ENCODE measurements around the gene ZNF18. TPM values are rescaled to one million over a fixed set of nuclear protein-coding genes. Genes with fewer than 3 reads are reported as not detected.
"Not testable (repeated sequence)": the region's sequence is repeated elsewhere in the genome, so short reads cannot be mapped to it uniquely, and the experiment has no call there.

ZNF18 gene
- total and polyA plus RNA-seq, 2 experiments from 2014 or later: 9.9 to 10.7 TPM

DNA sequence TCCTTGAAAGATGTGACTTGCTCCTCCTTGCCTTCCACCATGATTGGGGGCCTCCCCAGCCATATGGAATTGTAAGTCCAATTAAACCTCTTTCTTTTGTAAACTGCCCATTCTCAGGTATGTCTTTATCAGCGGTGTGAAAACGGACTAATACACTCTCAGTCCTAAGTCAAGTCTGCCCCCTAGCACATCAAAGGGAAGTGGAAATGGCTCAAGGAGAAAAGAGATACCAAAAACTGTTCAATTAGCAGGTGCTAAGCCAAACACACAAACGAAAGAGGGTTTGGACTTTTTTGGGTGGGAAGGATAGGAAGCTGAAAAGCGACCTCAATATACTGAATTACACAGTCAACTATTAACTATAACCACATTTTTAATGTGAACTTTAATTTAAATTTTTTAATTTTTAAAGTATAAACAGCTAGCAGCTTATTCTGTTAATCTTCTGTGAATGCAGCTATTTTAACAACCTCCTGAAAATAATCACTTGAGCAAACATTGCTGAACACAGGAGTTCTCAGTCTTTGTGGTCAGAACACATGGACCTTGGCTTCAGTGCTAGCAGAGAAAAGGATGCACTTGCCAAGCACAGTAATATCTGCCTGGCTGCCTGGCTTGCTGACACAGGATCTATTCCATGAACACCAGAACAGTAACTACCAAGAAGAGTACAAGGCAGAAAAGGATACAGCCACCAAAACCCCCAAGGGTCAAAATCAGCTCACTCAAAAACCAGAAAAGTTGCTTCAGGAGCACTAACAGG lies 10.9 kb downstream of the ZNF18 start:
- H3K36me3 ChIP-seq: peaks cover 6% of the 10 kb centered on the region
- TF ChIP-seq, protein P1, sequence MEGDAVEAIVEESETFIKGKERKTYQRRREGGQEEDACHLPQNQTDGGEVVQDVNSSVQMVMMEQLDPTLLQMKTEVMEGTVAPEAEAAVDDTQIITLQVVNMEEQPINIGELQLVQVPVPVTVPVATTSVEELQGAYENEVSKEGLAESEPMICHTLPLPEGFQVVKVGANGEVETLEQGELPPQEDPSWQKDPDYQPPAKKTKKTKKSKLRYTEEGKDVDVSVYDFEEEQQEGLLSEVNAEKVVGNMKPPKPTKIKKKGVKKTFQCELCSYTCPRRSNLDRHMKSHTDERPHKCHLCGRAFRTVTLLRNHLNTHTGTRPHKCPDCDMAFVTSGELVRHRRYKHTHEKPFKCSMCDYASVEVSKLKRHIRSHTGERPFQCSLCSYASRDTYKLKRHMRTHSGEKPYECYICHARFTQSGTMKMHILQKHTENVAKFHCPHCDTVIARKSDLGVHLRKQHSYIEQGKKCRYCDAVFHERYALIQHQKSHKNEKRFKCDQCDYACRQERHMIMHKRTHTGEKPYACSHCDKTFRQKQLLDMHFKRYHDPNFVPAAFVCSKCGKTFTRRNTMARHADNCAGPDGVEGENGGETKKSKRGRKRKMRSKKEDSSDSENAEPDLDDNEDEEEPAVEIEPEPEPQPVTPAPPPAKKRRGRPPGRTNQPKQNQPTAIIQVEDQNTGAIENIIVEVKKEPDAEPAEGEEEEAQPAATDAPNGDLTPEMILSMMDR (IDR thresholded peaks at IDR 0.05; ENCODE audit: low read depth, low read length): no peak
- peak in 1 of 2 donors; percentile 3 for DNase-seq (ENCODE audit: low read depth in 1 of 2, low spot score in 1 of 2)

DNA sequence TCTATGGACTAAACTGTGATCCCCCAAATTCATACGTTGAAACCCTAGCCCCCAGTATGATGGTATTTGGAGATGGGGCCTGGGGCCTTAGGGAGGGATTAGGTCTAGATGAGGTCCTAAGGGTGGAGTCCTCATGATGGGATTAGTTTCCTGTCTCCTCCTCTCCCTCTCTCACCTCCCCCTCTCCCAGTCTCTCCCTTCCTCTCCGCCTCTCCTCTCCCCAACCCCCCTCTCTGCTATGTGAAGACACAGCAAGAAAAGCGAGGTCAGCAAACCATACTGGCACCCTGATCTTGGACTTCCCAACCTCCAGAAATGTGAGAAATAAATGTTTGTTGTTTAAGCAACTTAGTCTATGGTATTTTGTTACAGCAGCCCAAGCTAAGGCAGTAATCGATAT lies 15.4 kb downstream of the ZNF18 start:
- no peaks in the 10 kb centered on the region for H3K9me3 ChIP-seq (ENCODE audit: low read depth)
- peaks cover 10% of the 10 kb centered on the region for H3K36me3 ChIP-seq
- DNase-seq (ENCODE audit: low read depth in 1 of 2, low spot score in 1 of 2): no peak
- H3K27ac ChIP-seq: no peak overlapping the region
- H3K27me3 ChIP-seq: no peaks in the 10 kb centered on the region
- no peak overlapping the region for H3K4me3 ChIP-seq
- no peaks in the 10 kb centered on the region for H3K4me1 ChIP-seq (ENCODE audit: low read depth)
- TF ChIP-seq, protein P1 (IDR thresholded peaks at IDR 0.05; ENCODE audit: low read depth, low read length): no peak

More for the DNA sequence above, 10.9 kb downstream of the ZNF18 start:
- Histone ChIP-seq H3K27ac (no peak overlapping the region), H3K9me3 (ENCODE audit: low read depth) (no peaks in the 10 kb centered on the region), H3K4me1 (ENCODE audit: low read depth) (no peaks in the 10 kb centered on the region), H3K27me3 (no peaks in the 10 kb centered on the region), H3K4me3 (no peak overlapping the region)

DNA sequence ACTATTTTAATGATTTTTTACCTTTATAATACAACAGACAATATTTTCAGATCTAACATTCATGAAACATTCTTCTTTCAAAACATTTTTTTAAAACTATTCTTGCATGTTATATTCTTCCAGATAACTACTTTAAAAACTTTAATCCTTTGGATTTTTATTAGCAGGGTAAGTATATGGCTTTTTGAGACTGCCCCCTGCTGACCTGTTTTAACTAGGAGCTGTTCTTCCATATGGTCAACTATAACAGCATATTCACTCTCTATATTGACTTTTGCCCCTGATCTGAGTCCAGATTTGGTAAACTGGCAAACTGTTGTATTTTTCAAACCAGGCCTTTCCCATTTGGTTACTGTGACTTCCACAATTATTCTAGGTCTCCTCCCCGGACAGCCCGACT lies 16.5 kb downstream of the ZNF18 start:
- peaks cover 10% of the 10 kb centered on the region for H3K36me3 ChIP-seq
- no peaks in the 10 kb centered on the region for H3K4me1 ChIP-seq (ENCODE audit: low read depth)
- TF ChIP-seq, protein P1 (IDR thresholded peaks at IDR 0.05; ENCODE audit: low read depth, low read length): peak; percentile 42
- DNase-seq (ENCODE audit: low read depth in 1 of 2, low spot score in 1 of 2): peak in 1 of 2 donors; percentile 6
- no peaks in the 10 kb centered on the region for H3K9me3 ChIP-seq (ENCODE audit: low read depth)
- H3K4me3 ChIP-seq: no peak overlapping the region
- H3K27me3 ChIP-seq: no peaks in the 10 kb centered on the region
- no peak overlapping the region for H3K27ac ChIP-seq

DNA sequence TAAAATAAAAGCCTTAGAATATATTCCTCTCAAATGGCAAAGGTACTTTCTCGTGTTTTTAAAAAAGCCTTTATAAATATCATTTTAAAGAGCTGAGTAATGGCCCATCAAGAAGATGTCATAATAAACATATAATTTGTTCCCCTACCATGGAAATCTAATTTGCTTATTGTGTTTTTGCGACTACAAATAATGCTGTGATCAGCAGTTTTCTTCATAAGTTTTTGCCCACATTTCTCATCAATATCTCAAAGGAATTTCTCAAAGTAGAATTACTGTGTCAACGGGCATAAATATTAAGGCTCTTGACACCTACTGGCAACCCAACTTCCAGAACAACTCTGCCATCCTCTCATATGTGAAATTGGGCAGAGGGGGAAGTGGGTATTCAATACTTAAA lies 17.5 kb downstream of the ZNF18 start:
- Histone ChIP-seq H3K9me3 (ENCODE audit: low read depth) (no peaks in the 10 kb centered on the region), H3K4me3 (no peak overlapping the region), H3K4me1 (ENCODE audit: low read depth) (no peaks in the 10 kb centered on the region), H3K36me3 (peaks cover 10% of the 10 kb centered on the region), H3K27me3 (no peaks in the 10 kb centered on the region), H3K27ac (no peak overlapping the region)
- TF ChIP-seq, protein P1 (IDR thresholded peaks at IDR 0.05; ENCODE audit: low read depth, low read length): no peak
- no peak for DNase-seq (ENCODE audit: low read depth in 1 of 2, low spot score in 1 of 2)

DNA sequence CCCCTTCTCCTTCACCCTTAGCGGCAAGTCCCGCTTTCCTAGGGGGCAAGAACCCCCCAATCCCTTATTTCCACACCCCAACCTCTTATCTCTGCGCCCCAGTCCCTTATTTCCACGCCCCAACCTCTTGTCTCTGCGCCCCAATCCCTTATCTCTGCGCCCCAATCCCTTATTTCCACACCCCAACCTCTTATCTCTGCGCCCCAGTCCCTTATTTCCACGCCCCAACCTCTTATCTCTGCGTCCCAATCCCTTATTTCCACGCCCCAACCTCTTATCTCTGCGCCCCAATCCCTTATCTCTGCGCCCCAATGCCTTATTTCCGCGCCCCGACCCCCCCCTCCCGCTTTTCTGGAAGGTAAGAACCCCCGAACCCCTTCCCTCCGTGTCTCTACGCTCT lies 24.5 kb downstream of the ZNF18 start:
- not testable (repeated sequence) for H3K4me3 ChIP-seq; H3K27ac ChIP-seq; DNase-seq (ENCODE audit: low read depth in 1 of 2, low spot score in 1 of 2); H3K27me3 ChIP-seq; H3K4me1 ChIP-seq (ENCODE audit: low read depth); H3K36me3 ChIP-seq; H3K9me3 ChIP-seq (ENCODE audit: low read depth)

DNA sequence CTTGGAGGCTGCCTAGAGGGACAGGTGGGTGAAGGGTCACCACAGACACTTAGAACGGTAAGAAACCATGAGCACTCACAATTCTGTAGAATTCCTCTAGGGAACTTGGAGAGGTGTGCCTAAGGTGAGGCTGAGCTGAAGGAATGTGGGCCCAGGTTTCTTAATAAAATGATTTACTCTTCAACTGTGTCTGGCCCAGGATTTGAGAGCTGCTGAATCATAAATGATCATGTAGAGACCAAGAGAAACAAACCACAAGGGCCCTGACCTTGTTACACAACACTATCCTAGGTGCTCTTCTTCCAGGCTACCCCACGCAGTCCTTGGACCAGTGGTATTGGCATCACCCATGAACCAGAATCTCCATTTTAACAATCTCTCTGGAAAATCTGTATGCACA lies 27.7 kb downstream of the ZNF18 start:
- H3K27me3 ChIP-seq: no peaks in the 10 kb centered on the region
- no peaks in the 10 kb centered on the region for H3K9me3 ChIP-seq (ENCODE audit: low read depth)
- no peaks in the 10 kb centered on the region for H3K4me1 ChIP-seq (ENCODE audit: low read depth)
- TF ChIP-seq, protein P1 (IDR thresholded peaks at IDR 0.05; ENCODE audit: low read depth, low read length): no peak
- DNase-seq (ENCODE audit: low read depth in 1 of 2, low spot score in 1 of 2): no peak
- no peak overlapping the region for H3K4me3 ChIP-seq
- no peak overlapping the region for H3K27ac ChIP-seq
- no peaks in the 10 kb centered on the region for H3K36me3 ChIP-seq
